OCI-LY1 (cell line): ENCODE results near the gene ABCA7.

Source experiments
- CTCF ChIP-seq: fragments of 200-600 bp; sonication (generic), shearing (Covaris generic); IDR thresholded peaks from 2 replicates; pipeline ENCODE4 v1.5.1; 2017; ENCODE audit warnings: mild to moderate bottlenecking, antibody characterized with exemption, low read length, moderate library complexity, mixed read lengths
- EZH2 ChIP-seq: fragments of 200-600 bp; sonication (generic), shearing (Covaris generic); IDR thresholded peaks from 2 replicates; pipeline ENCODE4 v1.8.0; 2017; ENCODE audit warnings: borderline replicate concordance, mixed run types, mild to moderate bottlenecking, antibody characterized with exemption, low read length, moderate library complexity, mixed read lengths

- no peak for TF ChIP-seq CTCF
- TF ChIP-seq EZH2, result no peak
Measured at GRCh38 chr19:1017115-1017905, 22.6 kb upstream of the ABCA7 start.
